Dedifferentiated amniotic fluid mesenchymal stem cell (primary cell): ENCODE measurements around the gene LENEP.

ENCODE experiments used
- DNase-seq: peaks from one replicate; pipeline ENCODE4 v3.0.0-alpha.2; 2016; ENCODE audit errors: extremely low spot score

Gene LENEP, protein sequence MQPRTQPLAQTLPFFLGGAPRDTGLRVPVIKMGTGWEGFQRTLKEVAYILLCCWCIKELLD

DNA sequence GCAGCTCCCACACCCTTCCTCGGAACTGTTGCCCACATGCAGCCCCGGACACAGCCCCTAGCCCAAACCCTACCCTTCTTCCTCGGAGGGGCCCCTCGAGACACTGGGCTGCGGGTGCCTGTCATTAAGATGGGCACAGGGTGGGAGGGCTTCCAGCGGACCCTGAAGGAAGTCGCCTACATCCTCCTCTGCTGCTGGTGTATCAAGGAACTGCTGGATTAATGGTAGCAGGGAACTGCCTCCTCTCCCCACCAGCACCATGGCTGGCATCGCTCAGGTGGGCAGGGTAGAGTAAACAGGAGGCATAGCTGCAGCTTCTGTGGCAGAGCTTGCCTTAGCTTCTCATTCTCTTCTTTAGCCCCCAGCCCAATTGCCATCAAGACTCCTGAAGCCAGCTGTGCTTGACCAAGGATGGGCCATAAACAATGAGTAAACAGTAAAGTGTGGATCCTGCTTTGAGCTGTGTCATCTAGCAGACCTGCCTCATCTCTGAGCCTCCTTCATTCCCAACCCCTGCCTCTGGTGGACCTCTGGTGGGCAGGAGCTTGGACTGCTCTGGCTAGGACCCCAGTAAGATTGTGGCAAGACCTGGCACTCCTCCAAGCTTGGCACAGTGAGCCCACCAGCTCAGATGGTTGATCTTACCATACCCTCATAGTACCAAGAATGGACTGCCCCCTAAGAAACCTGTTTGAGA, at the start of gene LENEP:
TSS of gene LENEP (plus strand) at position 15 of the 697 bp plus-strand sequence. CDS start at position 37, 22 bp downstream.
- DNase-seq = no peak

DNA sequence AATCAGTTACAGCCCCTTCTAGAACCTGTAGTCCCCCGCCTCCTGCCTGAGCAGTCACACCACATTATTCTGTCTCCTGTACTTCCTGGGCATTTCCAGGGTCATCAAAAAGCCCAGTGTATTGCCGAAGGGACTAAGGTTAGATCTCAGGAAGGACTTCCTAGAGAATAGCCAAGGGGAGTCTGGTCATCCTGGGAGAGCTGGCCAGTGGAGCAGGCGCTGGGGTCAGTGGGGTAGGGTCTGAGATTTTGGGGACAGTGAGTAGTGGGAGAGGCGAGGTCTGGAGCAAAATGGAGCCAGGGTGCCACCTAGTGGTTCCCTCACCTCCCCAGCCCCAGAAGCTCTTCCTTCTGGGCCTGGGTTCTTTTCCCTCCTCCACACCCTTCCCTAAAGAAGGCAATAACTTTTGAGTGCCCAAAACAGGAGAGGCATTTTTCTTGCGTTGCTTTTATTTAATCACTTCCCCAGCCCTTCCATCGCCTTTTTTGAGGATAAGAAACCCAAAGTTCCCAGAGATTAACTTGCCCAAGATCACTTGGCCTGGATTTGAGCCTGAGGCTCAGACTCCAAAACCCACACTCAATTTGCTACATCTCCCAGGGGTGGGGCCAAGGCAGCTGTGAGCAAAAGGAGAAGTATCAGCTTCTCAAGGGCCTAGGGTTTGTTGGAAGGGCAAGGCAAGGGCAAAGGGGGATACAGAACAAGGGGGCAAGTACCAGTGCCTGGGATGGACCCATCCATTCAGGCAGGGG, 49.6 kb upstream of the LENEP start:
- DNase-seq = no peak

DNA sequence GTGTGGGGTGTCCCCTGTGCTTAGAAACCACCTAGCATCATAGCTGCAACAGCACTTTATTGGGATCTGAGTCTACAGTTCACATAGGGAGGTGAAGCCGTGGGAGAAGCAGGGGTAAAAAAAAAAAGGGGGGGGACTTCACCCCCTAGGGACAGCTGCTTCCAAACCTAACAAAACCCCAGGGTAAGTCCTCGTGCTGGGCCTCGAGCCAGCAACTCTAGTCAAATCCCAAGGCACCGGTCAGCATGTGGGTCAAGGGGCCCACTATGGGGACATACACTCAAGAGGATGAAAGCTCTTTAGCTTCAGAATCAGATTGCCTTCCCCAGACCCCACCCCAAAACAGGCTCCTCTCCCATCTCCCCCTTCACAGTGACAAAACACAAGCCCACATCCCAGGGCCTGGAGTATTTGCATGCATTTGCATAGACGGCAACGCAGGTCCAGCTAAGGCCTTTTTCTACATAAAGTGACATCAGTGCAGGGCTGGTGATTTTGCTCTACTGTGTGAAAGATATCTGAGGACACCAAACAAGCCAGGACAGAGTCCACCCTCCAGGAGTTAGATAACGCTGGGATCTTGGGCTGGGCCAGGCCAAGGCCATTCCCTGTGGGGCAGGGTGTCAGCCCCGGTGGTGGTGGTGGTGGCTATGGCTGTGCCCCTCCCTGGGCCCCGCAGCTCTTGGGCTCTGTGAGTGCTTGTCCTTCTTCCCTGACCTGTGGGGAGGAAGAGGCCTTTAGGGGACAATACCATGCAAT, 48.8 kb upstream of the LENEP start:
- DNase-seq = no peak

DNA sequence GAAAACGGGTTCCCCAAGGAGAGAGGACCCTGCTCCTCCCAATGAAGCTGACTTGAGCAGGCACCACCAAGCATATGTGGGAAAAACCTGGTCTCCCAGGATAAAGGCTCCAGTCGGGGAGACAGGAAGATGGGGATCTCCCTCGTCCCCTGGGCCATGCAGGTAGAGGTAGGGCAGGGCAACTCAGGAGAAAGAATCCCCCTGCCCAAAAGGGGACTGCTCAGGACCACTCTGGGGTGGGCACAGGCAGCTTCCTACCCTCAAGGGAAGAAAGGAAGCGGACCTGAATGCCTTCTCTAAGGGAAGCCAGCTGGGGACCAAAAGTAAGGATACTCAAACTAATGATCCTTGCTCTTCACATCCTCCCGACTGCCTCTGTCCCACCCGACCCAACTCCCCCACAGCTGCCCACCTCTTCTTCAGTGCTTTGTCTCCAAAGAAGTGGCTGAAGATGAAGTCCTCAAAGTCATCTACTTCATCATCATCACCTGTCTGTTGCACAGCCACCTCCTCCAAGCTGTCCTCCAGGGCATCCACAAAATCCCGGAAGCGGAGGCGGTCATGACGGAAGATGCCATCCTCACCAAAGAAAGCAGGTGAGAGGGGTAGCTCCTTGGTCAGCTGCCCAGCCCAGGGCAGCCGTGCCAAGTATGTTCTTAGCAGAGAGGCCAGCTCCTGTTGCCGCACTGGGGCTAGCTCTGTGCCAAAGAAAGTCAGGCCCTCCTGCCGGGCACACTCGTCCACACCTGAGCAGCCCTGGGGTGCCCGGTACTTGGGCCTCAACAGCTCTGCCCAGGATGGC, 48.0 kb upstream of the LENEP start:
- DNase-seq = no peak

DNA sequence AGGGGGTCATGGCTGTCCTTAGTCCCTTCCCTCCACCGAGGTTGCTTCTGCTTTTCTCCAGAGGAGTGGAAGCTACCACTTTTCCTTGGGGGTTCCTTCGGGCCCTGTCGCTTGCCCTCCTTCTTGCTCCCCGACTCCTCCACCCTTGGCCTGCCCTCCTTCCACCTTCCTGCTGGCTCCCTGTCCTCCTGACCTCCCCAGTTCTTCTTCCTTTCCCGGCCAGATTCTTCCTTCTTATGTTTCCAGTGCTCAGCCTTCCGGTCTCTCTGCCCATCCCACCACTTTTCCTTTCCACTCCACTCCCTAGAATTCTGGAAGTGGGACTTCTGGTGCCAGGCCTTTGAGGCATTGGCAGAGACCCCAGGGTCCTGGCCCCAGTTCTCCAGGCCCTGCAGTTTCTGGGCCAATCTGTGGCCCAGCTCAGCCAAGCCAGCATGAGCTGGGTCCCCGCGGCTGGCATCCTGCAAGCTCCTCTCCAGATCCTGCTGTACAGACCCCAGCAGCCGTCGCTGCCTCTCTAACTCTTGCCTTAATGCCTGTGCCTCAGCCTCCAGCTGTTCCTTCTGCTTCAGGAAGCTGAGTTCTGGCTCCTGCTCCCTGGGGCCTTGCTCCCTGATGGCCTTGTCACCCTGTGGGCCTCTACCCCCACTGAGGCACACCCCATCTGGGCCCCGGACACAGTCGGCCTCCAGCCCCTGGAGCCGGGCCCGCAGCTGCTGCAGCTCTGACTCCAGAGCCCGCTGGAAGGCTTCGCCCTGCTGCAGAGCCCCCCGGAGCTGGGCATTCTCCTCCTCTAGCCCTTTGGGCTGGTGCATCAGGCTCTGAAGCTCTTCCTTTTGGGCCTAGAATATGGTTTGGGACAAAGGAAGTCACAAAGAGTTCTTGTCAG, 47.2 kb upstream of the LENEP start:
- no peak for DNase-seq

DNA sequence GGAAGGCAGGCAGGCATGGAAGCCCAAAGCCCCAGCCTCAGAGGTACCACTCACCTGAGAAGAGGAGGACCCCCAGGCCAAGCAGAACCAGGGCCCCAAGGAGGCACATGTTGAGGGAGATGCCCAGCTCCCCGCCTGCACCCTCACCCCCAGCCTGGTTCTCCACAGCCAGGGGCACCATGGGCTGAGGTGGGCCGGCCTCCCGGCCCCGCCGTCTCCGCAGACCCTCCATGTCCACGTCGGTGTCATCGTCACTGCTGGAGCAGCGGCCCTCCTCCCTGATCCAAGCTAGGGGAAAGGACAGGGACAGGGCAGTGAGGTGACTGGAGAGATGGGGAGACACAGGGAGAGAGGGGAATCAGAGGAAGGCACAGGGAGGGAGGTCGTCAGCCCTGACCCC, 45.3 kb upstream of the LENEP start:
- DNase-seq = no peak

DNA sequence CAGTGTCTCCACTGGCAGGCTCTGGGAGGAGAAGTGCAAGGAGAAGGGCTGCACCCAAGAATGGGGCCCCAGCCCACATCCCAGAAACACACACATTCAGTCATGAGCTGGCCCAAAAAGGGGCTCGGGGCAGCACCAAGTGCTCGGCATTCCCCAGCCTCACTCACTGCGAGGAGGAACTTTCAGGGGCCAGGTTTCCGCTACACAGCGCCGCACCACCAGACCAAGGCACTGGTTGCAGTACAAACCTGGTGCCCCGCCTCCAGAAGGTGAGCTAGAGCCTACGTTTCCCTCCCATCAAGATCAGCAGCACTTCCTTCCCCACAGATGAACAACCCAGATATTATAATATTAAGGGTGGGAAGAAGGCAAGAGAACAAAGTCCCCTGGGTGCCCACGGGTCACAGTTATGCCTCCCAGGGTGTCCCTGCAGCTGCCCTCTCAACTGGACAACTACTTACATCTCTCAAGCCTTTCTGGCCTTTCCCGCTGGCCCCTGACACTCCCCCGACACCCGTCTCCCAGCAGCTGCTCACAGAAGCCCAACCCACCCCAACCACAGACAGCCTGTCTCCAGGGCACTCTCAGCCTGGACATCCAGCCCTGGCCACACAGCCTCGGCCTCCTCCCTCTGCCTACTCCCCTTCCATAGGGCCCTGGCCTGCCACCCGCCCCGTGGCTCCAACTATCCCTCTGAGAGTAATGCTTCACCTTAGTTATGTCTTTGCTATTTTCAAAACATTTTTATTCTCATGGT, 41.3 kb upstream of the LENEP start:
- no peak for DNase-seq

DNA sequence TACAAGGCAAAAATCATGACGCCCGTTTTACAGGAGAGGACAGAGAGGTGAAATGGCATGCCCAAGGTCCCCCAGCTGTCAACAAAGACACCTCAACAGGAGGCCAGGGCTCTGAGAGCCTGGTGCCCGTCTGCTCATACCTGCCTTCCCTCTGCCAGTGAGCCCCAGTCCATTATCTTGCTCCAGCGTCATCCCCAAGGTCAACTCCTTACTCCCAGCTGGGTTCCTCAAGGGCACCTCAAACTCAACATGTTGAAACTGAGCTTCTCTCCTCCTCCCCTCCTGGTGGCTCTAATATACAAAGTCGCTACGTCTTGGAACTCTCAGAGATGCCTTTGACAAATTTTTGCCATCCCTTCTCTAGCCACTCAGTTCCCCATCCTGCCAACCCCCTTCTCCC, 40.7 kb upstream of the LENEP start:
- DNase-seq = no peak

DNA sequence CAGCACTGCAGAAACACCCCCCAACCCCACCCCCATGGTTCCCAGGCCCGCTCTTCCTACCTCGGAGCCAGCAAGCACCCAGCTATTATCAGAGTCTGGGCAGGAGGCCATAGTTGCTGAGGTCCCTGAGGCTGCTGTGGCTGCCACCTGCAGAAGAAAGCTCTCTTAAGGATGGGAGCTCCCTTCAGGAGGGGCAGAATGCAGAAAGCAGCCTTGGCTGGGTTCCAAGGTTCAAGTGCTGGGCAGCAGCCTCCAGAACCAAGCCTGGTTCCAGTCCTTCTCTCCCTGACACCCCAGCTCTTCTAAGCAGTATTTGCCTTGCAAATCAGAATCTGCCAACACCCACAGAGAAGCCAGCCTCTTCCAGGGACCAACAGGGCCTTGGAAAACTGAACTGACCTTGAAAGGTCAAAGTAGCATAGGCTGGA, 39.8 kb upstream of the LENEP start:
- no peak for DNase-seq

DNA sequence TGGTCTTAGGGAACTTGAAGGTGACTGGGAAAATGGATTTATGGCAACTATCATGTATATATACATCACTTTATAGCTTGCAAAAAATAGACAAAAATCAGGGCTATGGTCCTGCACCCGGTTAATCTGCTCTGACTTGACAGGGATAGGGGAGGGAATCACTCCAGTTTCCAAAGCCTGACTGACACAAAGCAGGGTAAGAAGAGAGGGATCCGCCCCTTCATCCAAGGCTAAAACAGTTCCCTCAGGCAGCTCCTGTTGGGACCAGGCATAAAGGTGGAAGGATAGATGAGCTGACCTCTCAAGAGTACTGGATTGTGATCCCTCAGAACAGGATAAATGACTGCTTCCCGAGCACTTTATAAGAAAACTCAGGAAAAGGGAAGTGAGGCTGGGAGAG, 38.8 kb upstream of the LENEP start:
- no peak for DNase-seq

DNA sequence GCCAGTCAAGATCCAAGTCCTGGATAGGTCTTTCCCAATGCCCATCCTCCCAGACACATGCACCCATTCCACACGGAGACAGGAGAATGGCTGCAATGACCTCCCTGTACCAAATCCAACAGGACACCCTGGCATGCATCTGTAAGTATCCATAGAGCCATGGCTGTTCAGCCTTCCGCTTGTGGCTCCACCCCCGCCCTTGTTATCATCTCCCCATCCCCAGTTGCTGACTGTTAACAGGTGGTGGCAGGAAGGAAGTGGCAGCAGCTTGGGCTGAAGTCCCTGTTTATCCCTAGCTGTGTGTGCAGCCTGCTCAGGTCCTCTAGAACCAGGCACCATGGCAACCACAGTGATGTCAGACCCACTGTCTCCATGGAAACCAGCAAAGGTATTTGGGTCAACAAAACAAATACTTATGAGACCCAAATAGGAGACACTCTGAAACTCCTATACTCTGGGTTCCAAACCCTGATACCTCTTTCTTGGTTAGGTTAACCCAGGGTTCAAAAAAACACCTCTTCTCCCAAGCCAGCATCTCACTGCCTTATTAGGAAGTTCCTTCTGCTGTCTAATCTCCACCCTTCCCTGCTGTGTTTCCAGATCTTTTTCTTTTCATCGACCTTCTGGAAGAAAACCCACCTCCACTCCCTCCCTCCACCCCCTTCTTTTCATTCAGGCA, 38.2 kb upstream of the LENEP start:
- peak; percentile 58 for DNase-seq

DNA sequence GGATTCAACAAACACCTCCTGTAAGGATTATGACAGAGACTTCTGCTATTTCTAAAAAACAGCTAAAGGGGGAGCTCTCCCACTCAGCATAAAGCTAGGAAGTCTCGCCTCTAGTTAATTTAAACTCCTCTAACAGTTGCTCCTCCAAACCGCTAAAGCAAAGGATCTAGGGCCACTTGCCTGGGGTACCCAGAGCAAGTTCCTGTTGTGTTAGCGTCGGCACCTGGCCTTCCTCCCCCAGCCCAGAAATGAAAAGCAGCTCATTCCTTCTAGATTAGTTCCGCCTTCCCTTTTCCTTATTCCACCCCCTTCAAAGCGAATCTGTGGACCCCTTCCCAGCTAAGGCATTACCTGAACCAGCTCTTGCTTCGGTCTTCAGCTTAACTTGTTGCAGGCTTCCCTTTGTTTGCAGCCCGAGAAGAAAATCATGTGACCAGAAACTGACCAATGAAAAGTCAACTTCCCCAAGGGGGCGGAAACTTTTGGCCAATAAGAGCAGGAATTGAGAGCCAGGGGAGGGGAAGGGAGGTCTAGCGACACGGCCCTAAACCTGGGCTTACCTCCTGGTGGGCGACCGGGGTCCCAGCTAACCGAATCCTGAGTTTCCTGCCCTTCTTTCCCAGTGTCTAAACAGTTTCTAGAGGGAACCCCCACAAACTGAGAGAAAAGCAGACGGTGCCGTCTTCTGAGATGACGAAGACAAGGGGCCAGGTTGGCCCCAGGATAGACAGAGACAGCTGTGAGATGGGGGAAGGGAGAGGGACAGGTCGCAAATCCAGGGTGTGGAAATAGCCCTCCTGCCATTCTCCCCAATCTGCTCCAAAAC, 37.5 kb upstream of the LENEP start, which contains the start of gene PBXIP1:
TSS of gene PBXIP1 (minus strand) at position 382 of the 826 bp plus-strand sequence. CDS start 2,378 bp downstream, outside the sequence.
- peak; percentile 92 for DNase-seq

DNA sequence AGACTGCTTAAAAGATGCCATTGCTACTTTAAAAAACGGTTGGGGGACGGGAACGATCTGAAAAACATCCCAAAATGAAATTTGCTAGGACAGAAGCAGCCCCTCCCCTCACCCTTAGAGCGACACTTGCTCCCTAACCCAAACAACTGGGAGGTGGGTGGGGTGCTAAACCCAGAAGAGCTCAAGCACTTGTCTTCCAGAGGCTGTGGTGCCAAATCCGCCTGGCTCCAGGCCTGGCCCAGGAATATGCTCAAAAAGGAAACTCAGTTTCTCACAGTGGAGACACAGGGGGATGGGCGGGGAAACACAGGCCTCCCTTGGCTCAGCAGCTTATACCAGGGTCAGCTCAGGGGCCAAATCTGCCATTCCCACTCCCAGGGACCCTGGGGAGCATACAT, 36.8 kb upstream of the LENEP start:
- DNase-seq = no peak

DNA sequence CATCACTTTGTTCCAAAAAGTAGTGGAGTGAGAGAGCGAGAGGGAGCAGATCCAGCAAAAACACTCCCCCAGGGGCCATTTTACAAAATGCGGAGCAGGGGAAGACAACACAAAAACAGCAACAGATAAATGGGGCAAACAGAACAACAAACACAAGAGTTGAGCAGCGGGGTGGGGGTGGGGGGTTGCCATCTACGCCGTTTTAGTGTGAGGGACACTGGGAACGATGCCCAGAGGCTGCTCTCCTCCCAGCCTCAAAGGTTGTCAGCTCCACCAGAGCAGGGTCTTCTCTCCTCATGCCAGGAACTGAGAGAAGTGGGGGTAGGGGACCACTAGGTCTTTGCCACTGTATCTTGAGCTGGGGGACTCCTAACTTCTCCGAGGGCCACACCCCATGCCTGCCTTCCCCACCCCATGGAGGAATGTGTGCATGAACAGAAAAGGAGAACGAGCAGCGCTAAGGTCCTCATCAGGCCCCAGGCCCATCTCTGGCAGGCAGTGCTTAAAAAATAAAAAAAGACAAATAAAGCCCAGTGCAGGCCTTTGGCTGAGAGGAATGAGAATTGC, 36.2 kb upstream of the LENEP start:
- DNase-seq = no peak

DNA sequence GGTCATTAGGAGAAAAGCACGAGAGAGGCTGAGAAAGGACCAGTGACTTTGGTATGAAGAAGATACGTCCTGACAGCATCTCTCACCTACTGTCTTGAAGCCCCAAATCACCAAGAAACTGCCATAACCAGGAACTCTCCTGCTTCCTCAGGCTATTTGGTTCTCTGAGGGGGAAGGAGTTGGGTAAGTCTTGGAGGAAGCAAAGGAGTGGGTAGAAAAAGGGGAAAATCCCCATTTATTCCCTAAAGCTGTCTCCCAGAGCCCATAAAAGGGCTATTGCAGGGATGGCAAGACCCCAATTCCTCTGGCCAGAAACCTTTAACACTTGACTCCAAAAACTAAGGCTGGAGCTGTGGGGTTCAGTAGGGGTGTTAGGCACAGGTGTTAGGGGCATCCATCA, 35.4 kb upstream of the LENEP start:
- no peak for DNase-seq

DNA sequence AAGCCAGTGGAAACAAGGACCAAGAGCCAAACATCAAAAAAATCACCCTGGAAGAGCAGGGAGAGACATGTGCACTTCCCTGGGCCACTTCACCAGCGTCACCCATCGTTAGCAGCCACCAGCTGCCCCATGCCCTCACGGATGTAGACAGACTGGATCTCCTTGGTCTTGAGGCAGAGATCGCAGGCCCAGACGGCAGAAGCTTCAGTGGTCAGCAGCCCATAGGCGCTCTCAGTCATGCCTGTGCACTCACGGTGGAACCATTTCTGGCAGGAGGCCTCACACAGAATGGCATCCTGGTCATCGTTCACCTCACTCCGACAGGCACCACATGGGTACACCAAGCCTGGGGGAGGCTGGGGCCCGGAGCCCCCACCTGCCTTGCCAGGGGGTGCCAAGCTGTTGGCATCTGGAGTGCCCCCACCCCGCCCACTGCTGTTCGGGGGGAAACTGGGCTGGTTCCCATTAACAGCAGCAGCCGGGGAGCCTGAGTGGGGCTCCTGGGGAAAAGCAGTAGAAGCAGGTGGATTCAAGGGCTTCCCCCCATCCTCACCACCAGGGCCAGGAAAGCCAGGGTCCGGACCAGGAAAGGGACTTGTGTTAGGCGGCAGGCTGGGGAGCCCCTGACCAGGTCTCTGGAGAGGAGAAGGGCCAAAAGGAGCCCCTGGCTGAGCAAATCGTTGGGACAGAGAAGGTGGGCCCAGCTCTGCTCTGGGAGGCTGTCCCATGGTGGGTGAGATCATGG, 34.5 kb upstream of the LENEP start:
- no peak for DNase-seq

DNA sequence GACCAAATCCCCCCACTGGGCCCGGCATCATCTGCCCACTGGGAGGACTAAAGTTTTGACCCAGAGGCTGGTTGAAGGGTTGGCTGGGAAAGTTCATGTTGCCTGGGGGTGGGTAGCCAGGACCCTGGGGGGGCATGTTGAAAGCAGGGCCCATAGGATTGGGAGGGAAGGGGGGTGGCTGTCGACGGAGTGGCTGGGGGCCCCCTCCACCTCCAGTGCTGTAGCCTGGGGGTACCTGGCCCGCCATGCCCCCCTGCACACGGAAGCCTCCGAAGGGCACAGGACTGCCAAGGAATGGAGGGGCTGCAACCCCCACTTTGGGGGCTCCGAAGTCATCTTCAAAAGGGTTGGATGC, 34.0 kb upstream of the LENEP start:
- no peak for DNase-seq
